ENCODE results near the gene GNS. TPM values are rescaled to one million over a fixed set of nuclear protein-coding genes. Genes with fewer than 3 reads are reported as not detected.

GNS gene
- total and polyA plus RNA-seq, 10 of the 15 experiments (the other 5 are each of a cell fraction or from before 2014, with no cell fraction given): 4.1 to 33.8 (median 19.1) TPM

GRCh38 chr12:64801381-64801780 lies 42.2 kb upstream of the GNS start:
- FAIRE-seq (no peak), DNase-seq (ENCODE audit: low read depth, low spot score) (no peak), ATAC-seq (peak; percentile 46)
- WGBS (ENCODE audit: insufficient coverage, insufficient replicate concordance, low lambda C conversion rate, missing lambda C conversion rate): 50% methylated on average over 2 of the region's 2 CpGs
- H3K4me3 ChIP-seq: no peak overlapping the region
- H3K4me2 ChIP-seq (ENCODE audit: control insufficient read depth, insufficient read depth): no peak overlapping the region; the same call in 1 of the 2 replicates
- H3K9ac ChIP-seq (ENCODE audit: control insufficient read depth, insufficient read depth, low read length): no peak overlapping the region
- peak overlapping the region; percentile 69 for H3K27ac ChIP-seq (ENCODE audit: control insufficient read depth, insufficient read depth)
- no peak for TF ChIP-seq CBX3 (IDR thresholded peaks at IDR 0.05; ENCODE audit: borderline replicate concordance, low read depth)
- TF ChIP-seq NR2F1 (conservative IDR thresholded peaks at IDR 0.05): no peak
- TF ChIP-seq STAT3 (IDR thresholded peaks at IDR 0.05; ENCODE audit: low read depth, low read length): no peak
- no peak for TF ChIP-seq NRF1 (conservative IDR thresholded peaks at IDR 0.05; ENCODE audit: low read depth, low read length)
- no peak for TF ChIP-seq SRF (IDR thresholded peaks at IDR 0.05; ENCODE audit: low read depth in 2 of 2, low read length in 2 of 2)
- TF ChIP-seq, protein P1, sequence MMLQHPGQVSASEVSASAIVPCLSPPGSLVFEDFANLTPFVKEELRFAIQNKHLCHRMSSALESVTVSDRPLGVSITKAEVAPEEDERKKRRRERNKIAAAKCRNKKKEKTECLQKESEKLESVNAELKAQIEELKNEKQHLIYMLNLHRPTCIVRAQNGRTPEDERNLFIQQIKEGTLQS (IDR thresholded peaks at IDR 0.05; ENCODE audit: borderline replicate concordance, extremely low read depth, low read depth, low read length): no peak
- TF ChIP-seq ZNF24 (IDR thresholded peaks at IDR 0.05): no peak
- TF ChIP-seq HDAC6 (IDR thresholded peaks at IDR 0.05; ENCODE audit: unreplicated experiment): no peak
- no peak for TF ChIP-seq RBBP5 (conservative IDR thresholded peaks at IDR 0.05)
- TF ChIP-seq CEBPZ (IDR thresholded peaks at IDR 0.05; ENCODE audit: low read depth, low read length): no peak
- TF ChIP-seq ZBTB4 (CRISPR knock-in tag; IDR thresholded peaks at IDR 0.05): no peak
- TF ChIP-seq CBX5 (IDR thresholded peaks at IDR 0.05; ENCODE audit: low read depth): 0 out of 2 replicates have a peak, but pooled peaks have one; percentile 16
- peak; percentile 9 to 47 (median 28); a peak in 5 of 6 replicates for TF ChIP-seq CTCF (IDR thresholded peaks at IDR 0.05 in 2 of 3, conservative IDR thresholded peaks at IDR 0.05 in 1 of 3; ENCODE audit: control insufficient read depth in 2 of 3, extremely low read depth in 1 of 3, insufficient read depth in 1 of 3, low read depth in 3 of 3, low read length in 3 of 3)
- no peaks in the 10 kb centered on the region for H3K79me2 ChIP-seq (ENCODE audit: control insufficient read depth, insufficient read depth, low read length)
- CTCF ChIA-PET: interaction anchor here (0.6 to 9.1 kb wide), 59 partner anchors 8 to 446 kb away, joined by 3 to 192 read pairs (median 4); partner anchors contain the start of gene TBC1D30
- BruUV-seq (replicated peaks): no TSS peak
- no peaks in the 10 kb centered on the region for H3K27me3 ChIP-seq (replicated peaks in 1 of 2; ENCODE audit: control insufficient read depth in 2 of 2, insufficient read depth in 2 of 2, low read length in 1 of 2)
- SMC1A ChIA-PET (ENCODE audit: uncharacterized antibody, unreplicated experiment): interaction anchor here (0.6 to 8.8 kb wide), 32 partner anchors 8 to 511 kb away, joined by 3 to 130 read pairs (median 4); partner anchors contain the start of genes LEMD3, TBC1D30 and WIF1
- RAD21 ChIA-PET (ENCODE audit: unreplicated experiment): interaction anchor here (0.6 to 4.6 kb wide), 31 partner anchors 9 to 432 kb away, joined by 3 to 73 read pairs (median 6); partner anchors contain the start of genes LEMD3 and WIF1
- POLR2A ChIA-PET: interaction anchor here (0.7 to 2.6 kb wide), 3 partner anchors 76 to 368 kb away, joined by 3 to 17 read pairs (median 4); partner anchors contain the start of gene LEMD3
- in situ Hi-C loops (cut with MboI) (loop anchor here (5.0 kb wide), 1 partner anchor 91 kb away; no protein-coding TSS in a partner anchor), intact Hi-C loops (cut with micrococcal nuclease; ENCODE audit: unreplicated experiment) (loop anchor here (2.0 to 5.0 kb wide), 2 partner anchors 89 to 306 kb away; no protein-coding TSS in a partner anchor)
- no peaks in the 10 kb centered on the region for H3K36me3 ChIP-seq (ENCODE audit: control insufficient read depth in 2 of 2, insufficient read depth in 2 of 2, low read length in 1 of 2)
- H4K20me1 ChIP-seq (ENCODE audit: control insufficient read depth, insufficient read depth): no peaks in the 10 kb centered on the region
- peaks cover 19% of the 10 kb centered on the region for H3K4me1 ChIP-seq (ENCODE audit: control insufficient read depth, insufficient read depth, low read length)
- H2AFZ ChIP-seq (ENCODE audit: control insufficient read depth, low read depth, low read length): no peak overlapping the region
- H3K9me3 ChIP-seq (replicated peaks; ENCODE audit: control insufficient read depth, insufficient read depth, low read length): 0 out of 3 replicates have a peak, but pooled peaks cover 2% of the 10 kb centered on the region

Measured in GM12878 (cell line).